Measurements from ENCODE around the gene SPATA4.

Gene SPATA4

GRCh38 chr4:176191974-176192373 is 3.4 kb downstream of the SPATA4 start:
- Mint-ChIP-seq H3K4me1 (peaks cover 29% of the 10 kb centered on the region), H3K36me3 (ENCODE audit: low read depth) (no peaks in the 10 kb centered on the region), H3K9me3 (no peaks in the 10 kb centered on the region), H3K27ac (no peak overlapping the region), H3K4me3 (no peak overlapping the region), H3K27me3 (ENCODE audit: low read depth) (no peaks in the 10 kb centered on the region)
- TF ChIP-seq CTCF (IDR thresholded peaks at IDR 0.05; ENCODE audit: unreplicated experiment in 3 of 3) = no peak

- Mint-ChIP-seq H3K4me3 (no peak overlapping the region), H3K4me1 (peaks cover 34% of the 10 kb centered on the region)
These were observed 5.2 kb downstream of the SPATA4 start for GRCh38 chr4:176189891-176190795.

GRCh38 chr4:176188654-176189053 is 6.7 kb downstream of the SPATA4 start:
- Mint-ChIP-seq H3K36me3 (ENCODE audit: low read depth) (no peaks in the 10 kb centered on the region), H3K4me1 (peaks cover 42% of the 10 kb centered on the region), H3K4me3 (no peak overlapping the region), H3K9me3 (no peaks in the 10 kb centered on the region), H3K27ac (peak overlapping the region in 2 of 3 experiments; percentile 22 to 77), H3K27me3 (ENCODE audit: low read depth) (no peaks in the 10 kb centered on the region)
- TF ChIP-seq CTCF (IDR thresholded peaks at IDR 0.05; ENCODE audit: unreplicated experiment in 3 of 3) = no peak

More at GRCh38 chr4:176189891-176190795, 5.2 kb downstream of the SPATA4 start:
- Mint-ChIP-seq H3K9me3 (no peaks in the 10 kb centered on the region), H3K36me3 (ENCODE audit: low read depth) (no peaks in the 10 kb centered on the region), H3K27me3 (ENCODE audit: low read depth) (no peaks in the 10 kb centered on the region), H3K27ac (peak overlapping the region in 2 of 3 experiments; percentile 18 to 78)
- TF ChIP-seq CTCF (IDR thresholded peaks at IDR 0.05; ENCODE audit: unreplicated experiment in 3 of 3) = no peak

DNA sequence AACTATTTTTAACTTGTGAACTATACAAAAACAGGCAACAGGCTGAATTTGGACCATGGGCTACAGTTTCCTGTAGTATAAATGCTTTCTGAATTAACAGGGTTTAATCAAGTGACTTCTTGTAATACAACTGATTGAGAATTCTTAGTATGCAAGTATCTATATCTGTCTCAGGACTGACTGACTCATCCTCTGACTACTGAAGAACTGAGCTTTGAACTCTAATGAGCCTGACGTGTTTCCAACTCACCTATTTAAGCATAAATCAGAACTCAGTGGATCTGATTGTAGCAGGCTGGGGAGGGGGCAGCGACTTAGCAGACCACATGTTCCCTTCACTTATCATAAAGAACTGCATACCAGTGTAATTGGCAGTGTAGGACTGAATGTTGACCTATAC is 7.8 kb downstream of the SPATA4 start:
- H3K27ac Mint-ChIP-seq = no peak overlapping the region
- H3K9me3 Mint-ChIP-seq = no peaks in the 10 kb centered on the region
- H3K36me3 Mint-ChIP-seq (ENCODE audit: low read depth) = no peaks in the 10 kb centered on the region
- no peak overlapping the region for H3K4me3 Mint-ChIP-seq
- TF ChIP-seq CTCF (IDR thresholded peaks at IDR 0.05; ENCODE audit: unreplicated experiment in 3 of 3) = no peak
- H3K27me3 Mint-ChIP-seq (ENCODE audit: low read depth) = no peaks in the 10 kb centered on the region
- peaks cover 46% of the 10 kb centered on the region for H3K4me1 Mint-ChIP-seq

GRCh38 chr4:176186671-176187395 is 8.6 kb downstream of the SPATA4 start:
- no peak for TF ChIP-seq CTCF (IDR thresholded peaks at IDR 0.05; ENCODE audit: unreplicated experiment in 3 of 3)
- peaks cover 40% of the 10 kb centered on the region for H3K4me1 Mint-ChIP-seq
- H3K27ac Mint-ChIP-seq = no peak overlapping the region
- H3K27me3 Mint-ChIP-seq (ENCODE audit: low read depth) = no peaks in the 10 kb centered on the region
- H3K9me3 Mint-ChIP-seq = no peaks in the 10 kb centered on the region
- no peak overlapping the region for H3K4me3 Mint-ChIP-seq
- no peaks in the 10 kb centered on the region for H3K36me3 Mint-ChIP-seq (ENCODE audit: low read depth)

Measured in nephron (organoid).